GM12872 (cell line): ENCODE data around the gene TMEM245.

ENCODE experiments used
- CTCF ChIP-seq: IDR thresholded peaks from 3 replicates; pipeline ENCODE4 v1.5.1; 2011; ENCODE audit warnings: low read depth, mild to moderate bottlenecking, low read length, moderate library complexity; ENCODE audit not compliant: insufficient read depth

TMEM245 gene

DNA sequence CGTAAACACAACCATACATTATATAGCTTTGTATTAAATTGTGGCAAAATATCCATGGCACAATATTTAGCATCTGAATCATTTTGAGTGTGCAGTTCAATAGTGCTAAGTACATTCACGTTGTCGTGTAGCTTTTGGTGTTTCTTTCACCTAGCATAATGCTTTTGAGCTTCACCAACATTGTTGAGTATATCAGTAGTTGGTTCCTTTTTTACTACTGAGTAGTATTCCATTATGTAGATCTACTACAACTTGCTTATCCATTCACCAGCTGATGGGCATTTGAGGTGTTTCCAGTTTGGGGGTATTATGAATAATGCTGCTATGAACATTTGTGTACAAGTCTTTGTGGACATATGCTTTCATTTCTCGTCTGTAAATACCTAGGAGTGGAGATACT, 79.2 kb downstream of the TMEM245 start:
- no peak for TF ChIP-seq CTCF

DNA sequence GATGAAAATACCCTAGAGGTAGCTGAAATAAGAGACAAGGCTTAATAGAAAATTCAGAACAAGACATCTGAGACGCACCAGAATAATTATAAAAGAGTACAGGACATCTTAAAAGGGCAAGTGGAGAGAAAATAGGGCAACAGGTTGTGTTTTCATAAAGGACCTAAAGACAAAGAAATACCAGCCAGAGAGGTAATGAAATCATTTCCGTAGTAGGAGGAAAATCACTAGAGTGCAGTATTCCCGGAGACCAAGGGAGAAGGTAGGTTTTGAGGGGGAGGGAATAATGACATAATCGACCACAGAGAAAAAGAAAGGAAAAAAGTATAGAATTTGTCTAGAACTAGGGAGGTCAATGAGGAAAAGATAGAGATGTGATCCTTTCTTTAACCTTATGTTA, 80.2 kb downstream of the TMEM245 start:
- no peak for TF ChIP-seq CTCF

GRCh38 chr9:109037946-109038715, 81.6 kb downstream of the TMEM245 start:
- no peak for TF ChIP-seq CTCF

GRCh38 chr9:109036744-109037680, 82.7 kb downstream of the TMEM245 start:
- no peak for TF ChIP-seq CTCF

- no peak for TF ChIP-seq CTCF
Measured at GRCh38 chr9:109035684-109036423, 83.9 kb downstream of the TMEM245 start.

GRCh38 chr9:109033941-109034700, 85.6 kb downstream of the TMEM245 start:
- TF ChIP-seq CTCF: no peak
